Islet precursor cell (in vitro differentiated cells): Measurements from ENCODE around the gene SIGLEC6.
A peak's percentile ranks its signal among the peaks of the same experiment; 100 is the strongest.

Experiments used
- DNase-seq: peaks from one replicate; pipeline ENCODE4 v3.0.0-alpha.2; 2018

The SIGLEC6 gene

DNA sequence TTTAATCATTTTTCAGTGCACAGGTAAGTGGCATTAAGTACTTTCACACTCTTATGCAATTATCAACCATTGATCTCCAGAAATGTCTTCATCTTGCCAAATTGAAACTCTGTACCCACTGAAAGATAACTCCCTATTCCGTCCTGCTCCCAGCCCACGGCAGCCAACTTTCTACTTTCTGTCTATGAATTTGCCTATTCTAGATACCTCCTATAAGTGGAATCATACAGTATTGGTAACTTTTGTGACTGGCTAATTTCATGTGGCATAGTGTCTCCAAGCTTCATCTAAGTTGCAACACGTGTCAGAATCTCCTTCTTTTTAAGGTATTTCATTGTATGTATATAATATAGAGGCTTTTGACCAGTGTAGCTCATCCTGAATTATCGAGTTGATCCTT, 58.9 kb downstream of the SIGLEC6 start:
- no peak for DNase-seq

DNA sequence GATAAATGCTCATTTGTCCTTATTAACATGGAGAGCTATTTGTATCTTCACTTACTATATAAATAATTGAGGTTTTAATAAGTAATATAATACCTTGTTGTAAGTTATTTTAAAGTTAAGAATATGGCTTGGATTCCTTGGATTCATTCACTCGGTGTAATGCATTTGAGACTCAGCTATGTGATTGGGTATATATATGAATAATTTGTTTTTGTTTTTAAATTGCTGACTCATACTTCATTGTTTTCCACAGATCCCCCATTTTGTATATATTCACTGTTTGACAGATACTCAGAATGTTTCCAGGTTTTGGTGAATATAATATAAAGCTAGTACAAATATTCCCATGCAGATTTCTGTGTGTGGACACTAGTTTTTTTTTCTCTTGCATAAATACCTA, 59.9 kb downstream of the SIGLEC6 start:
- no peak for DNase-seq

DNA sequence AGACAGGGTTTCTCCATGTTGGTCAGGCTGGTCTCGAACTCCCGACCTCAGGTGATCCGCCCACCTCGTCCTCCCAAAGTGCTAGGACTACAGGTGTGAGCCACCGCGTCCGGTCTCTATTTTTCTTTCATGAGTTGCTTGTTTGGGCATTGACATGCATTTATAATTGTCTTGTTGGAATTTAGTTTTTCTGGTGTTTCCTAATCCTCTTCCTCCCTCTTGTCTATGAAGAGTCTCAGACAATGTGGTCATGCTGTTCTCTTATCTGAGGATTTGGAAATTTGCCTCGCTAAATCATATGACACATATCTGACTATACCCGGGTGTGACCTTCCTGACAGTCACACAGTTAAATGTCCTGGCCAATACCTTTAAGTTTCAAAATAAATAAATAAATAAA, 60.5 kb downstream of the SIGLEC6 start:
- no peak for DNase-seq

DNA sequence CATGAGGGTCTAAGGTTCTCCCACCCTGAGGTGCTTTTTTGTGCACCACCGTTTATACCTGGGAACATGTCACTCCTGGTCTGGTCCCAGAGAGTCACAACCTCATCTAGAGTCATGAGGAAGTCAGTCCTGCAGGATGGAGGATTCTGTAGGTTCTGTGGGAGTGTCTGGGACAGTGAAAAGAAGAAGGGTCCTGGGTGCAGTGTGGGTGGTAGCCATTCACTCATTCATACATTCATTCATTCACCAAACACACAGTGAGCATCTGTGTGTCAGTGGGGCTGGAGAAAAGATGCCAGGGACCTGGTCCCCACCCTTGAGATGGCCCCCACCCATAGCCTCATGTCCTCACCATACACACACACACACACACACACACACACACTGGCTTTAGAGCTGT, 61.8 kb downstream of the SIGLEC6 start:
- DNase-seq, result no peak

DNA sequence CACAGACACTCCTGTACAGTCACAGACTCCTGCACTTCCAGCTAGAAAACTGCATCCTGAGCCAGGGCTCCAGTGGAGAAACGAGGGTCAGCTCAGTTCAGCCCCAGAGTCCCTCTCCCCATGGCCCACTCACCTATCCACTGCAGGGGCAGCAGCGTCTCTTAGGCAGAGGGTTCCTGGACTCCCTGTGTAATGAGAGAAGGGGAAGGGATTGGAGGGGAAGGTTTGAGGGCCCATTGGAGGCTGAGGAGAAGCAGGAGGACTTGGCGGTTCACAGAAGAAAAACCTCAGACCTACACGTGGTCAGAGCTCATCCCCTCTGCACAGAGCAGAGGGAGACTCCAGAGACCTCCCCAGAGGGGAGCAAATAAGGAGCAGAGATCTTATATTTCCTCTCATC, 62.3 kb downstream of the SIGLEC6 start:
- peak; percentile 33 for DNase-seq

DNA sequence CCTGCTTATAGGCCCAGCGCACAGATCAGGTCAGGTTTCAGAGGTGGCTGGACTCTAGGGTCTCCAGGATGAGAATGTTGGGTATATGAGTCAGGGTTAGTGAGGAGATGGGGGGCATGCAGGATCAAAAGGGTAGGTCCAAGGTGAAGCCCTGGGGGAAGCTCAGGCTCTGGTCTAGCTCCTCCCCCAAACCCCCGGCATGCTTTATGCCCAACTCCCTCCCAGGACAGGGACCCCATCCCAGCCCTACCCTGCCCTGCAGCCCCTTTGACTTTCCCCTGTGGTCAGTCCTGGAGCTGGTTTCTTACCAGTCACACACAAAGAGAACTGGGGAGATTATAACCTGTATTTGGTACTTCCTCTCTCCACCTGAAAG, 62.9 kb downstream of the SIGLEC6 start:
- DNase-seq, result peak; percentile 32

DNA sequence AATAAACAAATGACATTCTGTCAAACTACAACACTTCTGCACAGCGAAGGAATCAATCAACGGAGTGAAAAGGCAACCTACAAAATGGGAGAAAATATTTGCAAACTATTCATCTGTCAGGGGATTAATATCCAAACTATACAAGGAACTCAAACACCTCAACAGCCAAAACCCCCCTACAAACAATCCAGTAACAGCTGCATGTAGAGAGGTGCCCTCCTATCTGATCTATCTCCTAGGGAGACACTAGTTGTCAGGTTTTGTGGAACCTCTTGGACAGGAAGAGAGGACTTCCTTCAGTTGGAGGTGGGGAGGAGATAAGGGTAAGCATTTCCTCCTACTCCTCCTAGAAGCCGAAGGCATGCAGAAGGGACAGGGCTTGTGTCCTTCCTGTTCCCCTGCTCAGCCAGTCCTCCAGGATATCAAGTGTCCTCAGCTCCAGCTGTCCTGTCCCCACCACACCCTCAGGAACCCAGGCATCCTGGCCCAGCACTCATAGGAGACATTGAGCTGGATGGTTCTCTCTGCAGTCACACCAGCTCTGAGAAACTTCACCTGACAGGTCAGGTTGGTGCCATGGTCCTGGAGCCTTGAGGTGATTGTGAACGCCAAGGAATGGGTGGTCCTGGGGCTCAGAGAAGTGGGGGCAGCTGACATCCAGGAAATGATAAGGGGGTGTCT, 63.5 kb downstream of the SIGLEC6 start:
- peak; percentile 24 for DNase-seq
